Urinary bladder (tissue), 4 donors: Measurements from ENCODE around the gene NDUFA7. TPM values are rescaled to one million over a fixed set of nuclear protein-coding genes. Genes with fewer than 3 reads are reported as not detected.
"Not testable (repeated sequence)": the region's sequence is repeated elsewhere in the genome, so short reads cannot be mapped to it uniquely, and the experiment has no call there.

ENCODE experiments used
- DNase-seq: peaks from one replicate; pipeline ENCODE4 v3.0.0-alpha.2; 2015; ENCODE audit errors: extremely low spot score
- H3K27ac ChIP-seq: one replicate; pipeline ENCODE4 v1.5.1; 2013; ENCODE audit warnings: low read depth, mild to moderate bottlenecking, moderate library complexity
- H3K36me3 ChIP-seq: one replicate; pipeline ENCODE4 v1.6.1; 2013; ENCODE audit warnings: mild to moderate bottlenecking, moderate library complexity; ENCODE audit not compliant: insufficient read depth
- H3K4me1 ChIP-seq: one replicate; pipeline ENCODE4 v1.6.1; 2013; ENCODE audit warnings: mild to moderate bottlenecking, moderate library complexity; ENCODE audit not compliant: insufficient read depth
- H3K4me3 ChIP-seq: one replicate; pipeline ENCODE4 v1.5.1; 2013; ENCODE audit warnings: low read depth, low read length
- WGBS: extraction: QIAGEN DNeasy Blood & Tissue Kit; methylation state at CpG from one replicate; pipeline ENCODE4 v1.1.7; 2013; 5-methylcytosine and 5-hydroxymethylcytosine counted together
- polyA plus RNA-seq: library from polyadenylated mRNA; stranded (reverse); fragments of 200-250 nt; gene quantifications from one replicate; pipeline ENCODE4 v1.2.3, GENCODE V29; 2013
- total RNA-seq: library from RNA; depleted of rRNA; stranded (reverse); fragments of >200 nt; gene quantifications from one replicate; pipeline ENCODE4 v1.2.3, GENCODE V29; 2014
- donor health status: healthy with polysubstance abuse.
- donor health status: healthy.

Gene NDUFA7
- total and polyA plus RNA-seq, 2 donors, result 11.6 to 93.1 TPM

- H3K36me3 ChIP-seq, DNase-seq, H3K27ac ChIP-seq, H3K4me3 ChIP-seq, H3K4me1 ChIP-seq: not testable (repeated sequence)
- WGBS, result 57% methylated on average over 5 of the region's 5 CpGs
Observed at GRCh38 chr19:8352845-8353244, 31.7 kb upstream of the NDUFA7 start.

- WGBS, result 28% methylated on average over 10 of the region's 10 CpGs
- DNase-seq, result no peak
- no peaks in the 10 kb centered on the region for H3K36me3 ChIP-seq
- no peak overlapping the region for H3K27ac ChIP-seq
- no peaks in the 10 kb centered on the region for H3K4me1 ChIP-seq
- no peak overlapping the region for H3K4me3 ChIP-seq
Observed at GRCh38 chr19:8352134-8352827, 31.1 kb upstream of the NDUFA7 start.

- DNase-seq, H3K4me1 ChIP-seq, H3K36me3 ChIP-seq, H3K4me3 ChIP-seq, H3K27ac ChIP-seq: not testable (repeated sequence)
- 63% methylated on average over 8 of the region's 8 CpGs for WGBS
Observed at GRCh38 chr19:8349629-8350372, 28.6 kb upstream of the NDUFA7 start.

GRCh38 chr19:8343483-8343844 is 22.3 kb upstream of the NDUFA7 start:
- DNase-seq, result no peak
- H3K36me3 ChIP-seq, result no peaks in the 10 kb centered on the region
- H3K4me1 ChIP-seq, result no peaks in the 10 kb centered on the region
- H3K4me3 ChIP-seq, result no peak overlapping the region
- H3K27ac ChIP-seq, result no peak overlapping the region
- 41% methylated on average over 11 of the region's 11 CpGs for WGBS

GRCh38 chr19:8342684-8343482 is 21.7 kb upstream of the NDUFA7 start, which contains the start of gene KANK3:
TSS of gene KANK3 (minus strand) at chr19:8343262. CDS start at chr19:8337828, 5,434 bp downstream.
- 3% methylated on average over 65 of the region's 65 CpGs for WGBS
- no peaks in the 10 kb centered on the region for H3K36me3 ChIP-seq
- no peak for DNase-seq
- peak within 1 kb of the TSS; percentile 49 for H3K4me3 ChIP-seq
- no peak within 1 kb of the TSS for H3K27ac ChIP-seq
- H3K4me1 ChIP-seq, result no peaks in the 10 kb centered on the region

- H3K36me3 ChIP-seq, result no peaks in the 10 kb centered on the region
- no peak for DNase-seq
- whole genome bisulfite sequencing, result 34% methylated on average over 14 of the region's 14 CpGs
- no peak overlapping the region for H3K27ac ChIP-seq
- no peaks in the 10 kb centered on the region for H3K4me1 ChIP-seq
- H3K4me3 ChIP-seq, result peak overlapping the region; percentile 49
Observed at GRCh38 chr19:8342316-8342683, 21.1 kb upstream of the NDUFA7 start.

GRCh38 chr19:8341504-8341903 is 20.3 kb upstream of the NDUFA7 start:
- not testable (repeated sequence) for H3K27ac ChIP-seq, H3K4me3 ChIP-seq, H3K36me3 ChIP-seq, H3K4me1 ChIP-seq, DNase-seq
- WGBS, result 94% methylated on average over 4 of the region's 4 CpGs

GRCh38 chr19:8340341-8341096 is 19.3 kb upstream of the NDUFA7 start:
- no peak for DNase-seq
- H3K4me3 ChIP-seq, result no peak overlapping the region
- no peaks in the 10 kb centered on the region for H3K36me3 ChIP-seq
- WGBS, result 15% methylated on average over 15 of the region's 15 CpGs
- H3K4me1 ChIP-seq, result no peaks in the 10 kb centered on the region
- no peak overlapping the region for H3K27ac ChIP-seq

- no peaks in the 10 kb centered on the region for H3K36me3 ChIP-seq
- peaks cover 2% of the 10 kb centered on the region for H3K4me1 ChIP-seq
- no peak for DNase-seq
- 63% methylated on average over 6 of the region's 6 CpGs for WGBS
- H3K27ac ChIP-seq, result no peak overlapping the region
- H3K4me3 ChIP-seq, result no peak overlapping the region
Observed at GRCh38 chr19:8338835-8339234, 17.7 kb upstream of the NDUFA7 start.

- H3K4me1 ChIP-seq, result peaks cover 2% of the 10 kb centered on the region
- H3K27ac ChIP-seq, result no peak overlapping the region
- 84% methylated on average over 7 of the region's 7 CpGs for WGBS
- no peaks in the 10 kb centered on the region for H3K36me3 ChIP-seq
- H3K4me3 ChIP-seq, result no peak overlapping the region
- no peak for DNase-seq
Observed at GRCh38 chr19:8337728-8338127, 16.6 kb upstream of the NDUFA7 start.

GRCh38 chr19:8336660-8337059 is 15.5 kb upstream of the NDUFA7 start:
- H3K4me1 ChIP-seq, result peaks cover 2% of the 10 kb centered on the region
- WGBS, result 61% methylated on average over 8 of the region's 8 CpGs
- H3K36me3 ChIP-seq, result no peaks in the 10 kb centered on the region
- no peak overlapping the region for H3K27ac ChIP-seq
- H3K4me3 ChIP-seq, result no peak overlapping the region
- no peak for DNase-seq

GRCh38 chr19:8336072-8336569 is 14.9 kb upstream of the NDUFA7 start:
- H3K4me1 ChIP-seq, result peaks cover 2% of the 10 kb centered on the region
- H3K27ac ChIP-seq, result no peak overlapping the region
- no peak overlapping the region for H3K4me3 ChIP-seq
- no peak for DNase-seq
- no peaks in the 10 kb centered on the region for H3K36me3 ChIP-seq
- WGBS, result 32% methylated on average over 27 of the region's 27 CpGs
